Liver (tissue), 9 donors: Measurements from ENCODE around the gene SFTA2. TPM values are rescaled to one million over a fixed set of nuclear protein-coding genes. Genes with fewer than 3 reads are reported as not detected.

Experiments
- DNase-seq: peaks from one replicate; pipeline ENCODE4 v3.0.0-alpha.2; 2017; ENCODE audit warnings: low spot score
- H3K27ac ChIP-seq, 2 donors: one replicate each; pipeline ENCODE4 v1.7.0; 2013; ENCODE audit warnings: inconsistent platforms in 2 of 2, low read length in 2 of 2, control low read depth in 1 of 2, low read depth in 1 of 2, mild to moderate bottlenecking in 1 of 2
- H3K27me3 ChIP-seq, 4 donors: one replicate each; pipeline versions ENCODE4 v1.6.1 to v1.7.0; 2013; ENCODE audit warnings: low read length in 3 of 4, inconsistent platforms in 1 of 4, mild to moderate bottlenecking in 1 of 4, moderate library complexity in 1 of 4; ENCODE audit not compliant: control insufficient read depth in 4 of 4, insufficient read depth in 4 of 4
- H3K36me3 ChIP-seq, 4 donors: one replicate each; pipeline versions ENCODE4 v1.6.1 to v1.7.0; 2013; ENCODE audit warnings: low read length in 3 of 4, mild to moderate bottlenecking in 3 of 4, low read depth in 1 of 4, moderate library complexity in 1 of 4; ENCODE audit not compliant: control insufficient read depth in 4 of 4, insufficient read depth in 3 of 4
- H3K4me1 ChIP-seq, 4 donors: one replicate each; pipeline versions ENCODE4 v1.6.1 to v1.7.0; 2013; ENCODE audit warnings: low read length in 3 of 4, mild to moderate bottlenecking in 3 of 4, moderate library complexity in 1 of 4; ENCODE audit not compliant: control insufficient read depth in 4 of 4, insufficient read depth in 4 of 4
- H3K4me3 ChIP-seq, 3 donors: one replicate each; pipeline versions ENCODE4 v1.6.1 to v1.7.0; 2013; ENCODE audit warnings: low read length in 3 of 3, control low read depth in 1 of 3, low read depth in 1 of 3, mild to moderate bottlenecking in 1 of 3
- H3K9ac ChIP-seq, 2 donors: one replicate each; pipeline ENCODE4 v1.7.0; 2013; ENCODE audit warnings: low read length in 2 of 2, mild to moderate bottlenecking in 2 of 2, moderate library complexity in 2 of 2, control low read depth in 1 of 2, low read depth in 1 of 2
- H3K9me3 ChIP-seq, 4 donors: one replicate each; pipeline versions ENCODE4 v1.6.1 to v1.7.0; 2013; ENCODE audit warnings: low read length in 3 of 4; ENCODE audit not compliant: control insufficient read depth in 4 of 4
- ATF3 ChIP-seq: IDR thresholded peaks from 2 replicates; pipeline ENCODE4 v1.6.1; 2016; ENCODE audit warnings: antibody characterized with exemption
- CTCF ChIP-seq: fragments of 150-350 bp; IDR thresholded peaks from 2 replicates; pipeline ENCODE4 v1.5.1; 2017; ENCODE audit warnings: improper control_type of control experiment, low read depth, low read length; ENCODE audit not compliant: missing input control
- EGR1 ChIP-seq, 2 donors: IDR thresholded peaks; 2 replicates each; pipeline ENCODE4 v1.6.1; 2016 to 2018; ENCODE audit warnings: antibody characterized with exemption in 2 of 2, low read depth in 2 of 2
- FOXA2 ChIP-seq: IDR thresholded peaks from 2 replicates; pipeline ENCODE4 v1.6.1; 2016; ENCODE audit warnings: antibody characterized with exemption
- GABPA ChIP-seq, 2 donors: IDR thresholded peaks in 1 of 2; conservative IDR thresholded peaks in 1 of 2; 2 replicates each; pipeline ENCODE4 v1.6.1; 2016; ENCODE audit warnings: antibody characterized with exemption in 2 of 2, mild to moderate bottlenecking in 1 of 2, moderate library complexity in 1 of 2
- HNF4A ChIP-seq, 2 donors: conservative IDR thresholded peaks; 2 replicates each; pipeline ENCODE4 v1.6.1; 2016; ENCODE audit warnings: antibody characterized with exemption in 2 of 2, mild to moderate bottlenecking in 2 of 2
- HNF4G ChIP-seq: IDR thresholded peaks from 2 replicates; pipeline ENCODE4 v1.6.1; 2016; ENCODE audit warnings: antibody characterized with exemption
- JUND ChIP-seq, 2 donors: IDR thresholded peaks; 2 replicates each; pipeline ENCODE4 v1.6.1; 2016; ENCODE audit warnings: antibody characterized with exemption in 2 of 2
- NR2F2 ChIP-seq: IDR thresholded peaks from 2 replicates; pipeline ENCODE4 v1.6.1; 2016; ENCODE audit warnings: antibody characterized with exemption
- RAD21 ChIP-seq, 2 donors: IDR thresholded peaks; 2 replicates each; pipeline ENCODE4 v1.6.1; 2016; ENCODE audit warnings: antibody characterized with exemption in 2 of 2, mild to moderate bottlenecking in 2 of 2
- RXRA ChIP-seq, 2 donors: IDR thresholded peaks; 2 replicates each; pipeline ENCODE4 v1.6.1; 2017 to 2018; ENCODE audit warnings: antibody characterized with exemption in 2 of 2, mild to moderate bottlenecking in 1 of 2
- SP1 ChIP-seq: IDR thresholded peaks from 2 replicates; pipeline ENCODE4 v1.6.1; 2018; ENCODE audit warnings: antibody characterized with exemption, mild to moderate bottlenecking
- TAF1 ChIP-seq: conservative IDR thresholded peaks from 2 replicates; pipeline ENCODE4 v1.6.1; 2016; ENCODE audit warnings: antibody characterized with exemption, mild to moderate bottlenecking
- YY1 ChIP-seq: IDR thresholded peaks from 2 replicates; pipeline ENCODE4 v1.6.1; 2016; ENCODE audit warnings: antibody characterized with exemption, mild to moderate bottlenecking
- ZBTB33 ChIP-seq: IDR thresholded peaks from 2 replicates; pipeline ENCODE4 v1.6.1; 2016; ENCODE audit warnings: antibody characterized with exemption
- WGBS: extraction: QIAGEN DNeasy Blood & Tissue Kit; methylation state at CpG from one replicate; pipeline ENCODE4 v1.1.7; 2013; 5-methylcytosine and 5-hydroxymethylcytosine counted together
- polyA plus RNA-seq, 2 donors: library from polyadenylated mRNA; stranded (reverse) in 1 of 2; unstranded in 1 of 2; fragments of 200-250 nt in 1 of 2; fragments of >200 nt in 1 of 2; fragmentation: Nextera tagmentation in 1 of 2; extraction: Ambion mirVana in 1 of 2; gene quantifications; one replicate each; pipeline versions ENCODE4 v1.2.1 to v1.2.3, GENCODE V29; 2013 to 2015
- total RNA-seq, 2 donors: library from RNA; depleted of rRNA; stranded (reverse); fragments of >200 nt; gene quantifications; one replicate each; pipeline ENCODE4 v1.2.3, GENCODE V29; 2014
- TF ChIP-seq, protein P1 (sequence below): IDR thresholded peaks from 2 replicates; pipeline ENCODE4 v1.6.1; 2016; ENCODE audit warnings: antibody characterized with exemption, mild to moderate bottlenecking
- TF ChIP-seq, protein P2 (sequence below): IDR thresholded peaks from 2 replicates; pipeline ENCODE4 v1.6.1; 2016; ENCODE audit warnings: antibody characterized with exemption
- donor health status: healthy.
- donor health status: healthy.
- donor health status: healthy.
- donor health status: healthy.
- donor health status: healthy.

Gene SFTA2
- total and polyA plus RNA-seq, 4 donors: 0.60 TPM; not detected in 3

GRCh38 chr6:30891816-30892538 is 40.0 kb downstream of the SFTA2 start:
- Histone ChIP-seq H3K4me1 (no peaks in the 10 kb centered on the region), H3K4me3 (no peak overlapping the region), H3K36me3 (peaks cover 0 to 6% (median 1%) of the 10 kb centered on the region in 4 donors), H3K9me3 (no peaks in the 10 kb centered on the region), H3K27me3 (no peaks in the 10 kb centered on the region), H3K27ac (no peak overlapping the region), H3K9ac (no peak overlapping the region)
- 92% methylated on average over 21 of the region's 21 CpGs for WGBS
- no peak for TF ChIP-seq TAF1
- no peak for TF ChIP-seq EGR1 (IDR thresholded peaks at IDR 0.05; ENCODE audit: low read depth in 2 of 2)
- no peak for TF ChIP-seq HNF4A (conservative IDR thresholded peaks at IDR 0.05)
- no peak for TF ChIP-seq YY1
- no peak for TF ChIP-seq RAD21 (IDR thresholded peaks at IDR 0.05)
- TF ChIP-seq, protein P1, sequence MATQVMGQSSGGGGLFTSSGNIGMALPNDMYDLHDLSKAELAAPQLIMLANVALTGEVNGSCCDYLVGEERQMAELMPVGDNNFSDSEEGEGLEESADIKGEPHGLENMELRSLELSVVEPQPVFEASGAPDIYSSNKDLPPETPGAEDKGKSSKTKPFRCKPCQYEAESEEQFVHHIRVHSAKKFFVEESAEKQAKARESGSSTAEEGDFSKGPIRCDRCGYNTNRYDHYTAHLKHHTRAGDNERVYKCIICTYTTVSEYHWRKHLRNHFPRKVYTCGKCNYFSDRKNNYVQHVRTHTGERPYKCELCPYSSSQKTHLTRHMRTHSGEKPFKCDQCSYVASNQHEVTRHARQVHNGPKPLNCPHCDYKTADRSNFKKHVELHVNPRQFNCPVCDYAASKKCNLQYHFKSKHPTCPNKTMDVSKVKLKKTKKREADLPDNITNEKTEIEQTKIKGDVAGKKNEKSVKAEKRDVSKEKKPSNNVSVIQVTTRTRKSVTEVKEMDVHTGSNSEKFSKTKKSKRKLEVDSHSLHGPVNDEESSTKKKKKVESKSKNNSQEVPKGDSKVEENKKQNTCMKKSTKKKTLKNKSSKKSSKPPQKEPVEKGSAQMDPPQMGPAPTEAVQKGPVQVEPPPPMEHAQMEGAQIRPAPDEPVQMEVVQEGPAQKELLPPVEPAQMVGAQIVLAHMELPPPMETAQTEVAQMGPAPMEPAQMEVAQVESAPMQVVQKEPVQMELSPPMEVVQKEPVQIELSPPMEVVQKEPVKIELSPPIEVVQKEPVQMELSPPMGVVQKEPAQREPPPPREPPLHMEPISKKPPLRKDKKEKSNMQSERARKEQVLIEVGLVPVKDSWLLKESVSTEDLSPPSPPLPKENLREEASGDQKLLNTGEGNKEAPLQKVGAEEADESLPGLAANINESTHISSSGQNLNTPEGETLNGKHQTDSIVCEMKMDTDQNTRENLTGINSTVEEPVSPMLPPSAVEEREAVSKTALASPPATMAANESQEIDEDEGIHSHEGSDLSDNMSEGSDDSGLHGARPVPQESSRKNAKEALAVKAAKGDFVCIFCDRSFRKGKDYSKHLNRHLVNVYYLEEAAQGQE: no peak
- TF ChIP-seq JUND (IDR thresholded peaks at IDR 0.05): no peak
- no peak for TF ChIP-seq ZBTB33
- TF ChIP-seq, protein P2, sequence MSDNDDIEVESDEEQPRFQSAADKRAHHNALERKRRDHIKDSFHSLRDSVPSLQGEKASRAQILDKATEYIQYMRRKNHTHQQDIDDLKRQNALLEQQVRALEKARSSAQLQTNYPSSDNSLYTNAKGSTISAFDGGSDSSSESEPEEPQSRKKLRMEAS: no peak
- no peak for TF ChIP-seq HNF4G
- no peak for TF ChIP-seq RXRA (IDR thresholded peaks at IDR 0.05)
- TF ChIP-seq ATF3: no peak
- TF ChIP-seq GABPA (IDR thresholded peaks at IDR 0.05 in 1 of 2, conservative IDR thresholded peaks at IDR 0.05 in 1 of 2): no peak
- TF ChIP-seq FOXA2: no peak
- no peak for TF ChIP-seq CTCF
- no peak for TF ChIP-seq SP1
- TF ChIP-seq NR2F2: no peak
- DNase-seq: no peak
